ENCODE measurements around the gene TNK2. TPM values are rescaled to one million over a fixed set of nuclear protein-coding genes. Genes with fewer than 3 reads are reported as not detected.

Gene TNK2
- total RNA-seq, 1 donor from 2014 or later, result 132 TPM

GRCh38 chr3:195876297-195877064, 31.9 kb downstream of the TNK2 start:
- Mint-ChIP-seq H3K27me3 (no peaks in the 10 kb centered on the region), H3K36me3 (ENCODE audit: low read depth) (peaks cover 46% of the 10 kb centered on the region), H3K4me1 (peaks cover 4% of the 10 kb centered on the region), H3K27ac (no peak overlapping the region), H3K4me3 (no peak overlapping the region), H3K9me3 (no peaks in the 10 kb centered on the region)
- no peak for ATAC-seq (ENCODE audit: low read depth)
- ChIA-PET CTCF (no interaction called here), POLR2A (no interaction called here)
- no peak for DNase-seq
- intact Hi-C loops (cut with micrococcal nuclease), result no loop called here
- TF ChIP-seq CTCF (IDR thresholded peaks at IDR 0.05), result no peak

DNA sequence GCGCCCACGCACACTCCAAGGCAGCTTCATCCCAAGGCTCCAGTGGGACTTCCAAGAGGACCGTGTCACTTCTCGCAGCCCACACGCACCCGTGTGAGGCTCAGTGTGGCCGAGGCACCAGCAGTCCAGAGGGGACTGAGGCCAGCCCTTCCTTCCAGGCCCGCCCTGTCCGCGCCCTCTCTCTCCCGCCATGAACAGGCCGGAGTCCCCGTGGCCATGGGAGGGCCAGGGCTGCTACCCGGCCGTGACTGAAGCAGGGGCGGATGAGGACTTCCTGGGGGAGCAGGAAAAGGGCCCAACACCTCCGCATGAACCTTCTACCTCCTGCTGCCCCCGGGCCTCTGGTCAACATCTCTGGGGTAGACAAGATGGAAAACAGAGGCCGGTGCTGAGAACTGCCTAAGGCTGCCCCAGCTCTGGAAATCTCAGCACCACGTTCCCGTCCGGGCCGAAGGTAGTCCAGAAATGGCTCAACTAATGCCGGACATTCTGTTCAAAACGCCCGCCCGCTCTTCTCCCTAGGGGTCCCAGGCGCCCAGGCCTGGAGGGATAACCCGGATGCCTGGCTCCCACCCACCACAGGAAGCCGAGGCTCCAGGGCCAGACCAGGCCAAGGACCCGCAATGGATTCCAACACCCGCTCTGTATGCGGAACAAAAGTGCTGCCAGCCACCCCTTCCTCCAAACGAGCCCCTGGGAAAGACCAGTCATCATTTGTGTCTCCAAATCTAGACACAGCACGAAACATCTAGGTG, 32.7 kb downstream of the TNK2 start:
- no peak for TF ChIP-seq CTCF (IDR thresholded peaks at IDR 0.05)
- Mint-ChIP-seq H3K27ac (no peak overlapping the region), H3K9me3 (no peaks in the 10 kb centered on the region), H3K4me3 (no peak overlapping the region), H3K36me3 (ENCODE audit: low read depth) (peaks cover 47% of the 10 kb centered on the region), H3K27me3 (no peaks in the 10 kb centered on the region), H3K4me1 (peaks cover 4% of the 10 kb centered on the region)
- POLR2A ChIA-PET, result no interaction called here
- intact Hi-C loops (cut with micrococcal nuclease), result no loop called here
- CTCF ChIA-PET, result interaction anchor here (1.2 to 1.3 kb wide), 2 partner anchors 18 to 39 kb away, joined by 3 read pairs; no protein-coding TSS in a partner anchor
- ATAC-seq (ENCODE audit: low read depth), result no peak
- DNase-seq, result no peak

GRCh38 chr3:195873971-195874370, 34.4 kb downstream of the TNK2 start:
- Mint-ChIP-seq H3K4me3 (no peak overlapping the region), H3K4me1 (peaks cover 4% of the 10 kb centered on the region), H3K9me3 (no peaks in the 10 kb centered on the region), H3K36me3 (ENCODE audit: low read depth) (peaks cover 45% of the 10 kb centered on the region), H3K27me3 (no peaks in the 10 kb centered on the region), H3K27ac (no peak overlapping the region)
- no peak for DNase-seq
- ChIA-PET POLR2A (no interaction called here), CTCF (no interaction called here)
- intact Hi-C loops (cut with micrococcal nuclease), result no loop called here
- TF ChIP-seq CTCF (IDR thresholded peaks at IDR 0.05), result no peak
- no peak for ATAC-seq (ENCODE audit: low read depth)

GRCh38 chr3:195873281-195873887, 35.0 kb downstream of the TNK2 start:
- Mint-ChIP-seq H3K4me1 (peaks cover 4% of the 10 kb centered on the region), H3K27me3 (no peaks in the 10 kb centered on the region), H3K27ac (no peak overlapping the region), H3K9me3 (no peaks in the 10 kb centered on the region), H3K36me3 (ENCODE audit: low read depth) (peaks cover 44% of the 10 kb centered on the region), H3K4me3 (no peak overlapping the region)
- ATAC-seq (ENCODE audit: low read depth) (no peak), DNase-seq (no peak)
- ChIA-PET CTCF (no interaction called here), POLR2A (no interaction called here)
- intact Hi-C loops (cut with micrococcal nuclease), result no loop called here
- TF ChIP-seq CTCF (IDR thresholded peaks at IDR 0.05), result no peak

GRCh38 chr3:195872800-195873199, 35.6 kb downstream of the TNK2 start:
- CTCF ChIA-PET, result no interaction called here
- POLR2A ChIA-PET, result no interaction called here
- no peak for DNase-seq
- no peak for TF ChIP-seq CTCF (IDR thresholded peaks at IDR 0.05)
- peaks cover 39% of the 10 kb centered on the region for H3K36me3 Mint-ChIP-seq (ENCODE audit: low read depth)
- no peak overlapping the region for H3K27ac Mint-ChIP-seq
- intact Hi-C loops (cut with micrococcal nuclease), result no loop called here
- H3K4me3 Mint-ChIP-seq, result no peak overlapping the region
- ATAC-seq (ENCODE audit: low read depth), result no peak
- peaks cover 4% of the 10 kb centered on the region for H3K4me1 Mint-ChIP-seq
- no peaks in the 10 kb centered on the region for H3K27me3 Mint-ChIP-seq
- no peaks in the 10 kb centered on the region for H3K9me3 Mint-ChIP-seq
